Endodermal cell (in vitro differentiated cells): ENCODE results near the gene CCDC30. TPM values are rescaled to one million over a fixed set of nuclear protein-coding genes. Genes with fewer than 3 reads are reported as not detected.
"Not testable (repeated sequence)": the region's sequence is repeated elsewhere in the genome, so short reads cannot be mapped to it uniquely, and the experiment has no call there.

ENCODE experiments used
- DNase-seq: peaks from one replicate; pipeline ENCODE4 v3.0.0-alpha.2; 2017
- H3K27ac ChIP-seq: 2 replicates; pipeline ENCODE4 v1.5.1; 2013; ENCODE audit warnings: mild to moderate bottlenecking, low read depth, low read length, moderate library complexity
- H3K27me3 ChIP-seq: 2 replicates; pipeline ENCODE4 v1.6.1; 2013; ENCODE audit warnings: mild to moderate bottlenecking, low read length, moderate library complexity; ENCODE audit not compliant: insufficient read depth, control insufficient read depth, poor library complexity, severe bottlenecking
- H3K36me3 ChIP-seq: 2 replicates; pipeline ENCODE4 v1.7.0; 2013; ENCODE audit warnings: mild to moderate bottlenecking, low read length, moderate library complexity; ENCODE audit not compliant: control insufficient read depth, insufficient read depth
- H3K4me1 ChIP-seq: one replicate; pipeline ENCODE4 v1.7.0; 2013; ENCODE audit warnings: low read length; ENCODE audit not compliant: control insufficient read depth, insufficient read depth
- H3K4me3 ChIP-seq: 2 replicates; pipeline ENCODE4 v1.5.1; 2013; ENCODE audit warnings: mild to moderate bottlenecking, low read length, moderate library complexity
- H3K9ac ChIP-seq: 2 replicates; pipeline ENCODE4 v1.6.1; 2013; ENCODE audit warnings: mild to moderate bottlenecking, low read length, moderate library complexity; ENCODE audit not compliant: poor library complexity, severe bottlenecking; ENCODE audit errors: extremely low read depth
- H3K9me3 ChIP-seq: 2 replicates; pipeline ENCODE4 v1.6.1; 2013; ENCODE audit warnings: mild to moderate bottlenecking, low read length, moderate library complexity; ENCODE audit not compliant: control insufficient read depth
- H3K27ac Mint-ChIP-seq: 2 replicates; pipeline ENCODE4 v1.8.0; 2020; ENCODE audit warnings: mixed read lengths
- H3K27me3 Mint-ChIP-seq: 2 replicates; pipeline ENCODE4 v1.8.0; 2021; ENCODE audit warnings: mild to moderate bottlenecking, mixed read lengths; ENCODE audit not compliant: insufficient read depth
- H3K36me3 Mint-ChIP-seq: 2 replicates; pipeline ENCODE4 v1.8.0; 2020; ENCODE audit warnings: low read depth, mixed read lengths
- H3K4me1 Mint-ChIP-seq: 2 replicates; pipeline ENCODE4 v1.8.0; 2020; ENCODE audit warnings: mixed read lengths
- H3K4me3 Mint-ChIP-seq: 2 replicates; pipeline ENCODE4 v1.8.0; 2020; ENCODE audit warnings: mild to moderate bottlenecking, moderate library complexity, mixed read lengths
- H3K9me3 Mint-ChIP-seq: 2 replicates; pipeline ENCODE4 v1.8.0; 2020; ENCODE audit warnings: mild to moderate bottlenecking, mixed read lengths
- CTCF ChIP-seq: fragments of 200-600 bp; sonication (generic); conservative IDR thresholded peaks from 2 replicates; pipeline ENCODE4 v1.5.0; 2021; ENCODE audit warnings: antibody characterized with exemption, mild to moderate bottlenecking
- WGBS, 2 experiments: methylation state at CpG; one replicate each; pipeline versions ENCODE4 v1.1.5 to v1.1.7; 2013; ENCODE audit warnings: missing lambda C conversion rate in 2 of 2, mixed read lengths in 1 of 2; ENCODE audit not compliant: insufficient coverage in 1 of 2, insufficient read length in 1 of 2; 5-methylcytosine and 5-hydroxymethylcytosine counted together
- total RNA-seq, 2 donors: library from RNA; stranded (reverse); fragmentation: NEBNext Ultra II Directional in 1 of 2; extraction: Animal tissue kit (Norgen Biotek cat#: 25700) in 1 of 2; gene quantifications; 2 replicates in 1 of 2; 3 replicates in 1 of 2; pipeline ENCODE4 v1.2.1, GENCODE V29; 2021

The CCDC30 gene
- total RNA-seq, 2 donors from 2014 or later = 4.8 to 6.4 TPM

- Mint-ChIP-seq H3K4me3 (peak within 1 kb of the TSS; percentile 89), H3K4me1 (peaks cover 47% of the 10 kb centered on the region), H3K9me3 (no peaks in the 10 kb centered on the region), H3K36me3 (peaks cover 24% of the 10 kb centered on the region), H3K27ac (peak within 1 kb of the TSS; percentile 95), H3K27me3 (no peaks in the 10 kb centered on the region)
- no peaks in the 10 kb centered on the region for H3K27me3 ChIP-seq
- peaks cover 33% of the 10 kb centered on the region for H3K36me3 ChIP-seq
- H3K9ac ChIP-seq = peak within 1 kb of the TSS; percentile 66
- peaks cover 15% of the 10 kb centered on the region for H3K4me1 ChIP-seq
- H3K27ac ChIP-seq = peak within 1 kb of the TSS; percentile 82
- DNase-seq = peak; percentile 98
- no peaks in the 10 kb centered on the region for H3K9me3 ChIP-seq
- 0 to 1% methylated on average over 28 to 54 of the region's 54 CpGs for WGBS, 2 experiments
- TF ChIP-seq CTCF = no peak
- H3K4me3 ChIP-seq = peak within 1 kb of the TSS; percentile 90
Observed at GRCh38 chr1:42681741-42682483, 218.8 kb downstream of the CCDC30 start, which contains the start of gene YBX1. Gene YBX1 (plus strand): TSS chr1:42682418. CDS start chr1:42682566, 148 bp downstream.

- not testable (repeated sequence) for H3K9me3 Mint-ChIP-seq, DNase-seq, H3K9ac ChIP-seq, H3K27ac ChIP-seq, H3K9me3 ChIP-seq, H3K27me3 Mint-ChIP-seq, H3K27me3 ChIP-seq
- peak overlapping the region; percentile 90 for H3K4me3 ChIP-seq
- Mint-ChIP-seq H3K4me1 (peaks cover 48% of the 10 kb centered on the region), H3K27ac (peak overlapping the region; percentile 95), H3K36me3 (peaks cover 27% of the 10 kb centered on the region), H3K4me3 (peak overlapping the region; percentile 89)
- H3K4me1 ChIP-seq = peaks cover 16% of the 10 kb centered on the region
- TF ChIP-seq CTCF = peak; percentile 14
- H3K36me3 ChIP-seq = peaks cover 32% of the 10 kb centered on the region
- 0 to 1% methylated on average over 1 to 33 of the region's 33 CpGs for WGBS, 2 experiments
Observed at GRCh38 chr1:42682484-42682738, 219.3 kb downstream of the CCDC30 start.

- Histone ChIP-seq H3K9ac (peak overlapping the region; percentile 51), H3K9me3 (no peaks in the 10 kb centered on the region), H3K36me3 (peaks cover 38% of the 10 kb centered on the region), H3K27ac (peak overlapping the region; percentile 12), H3K27me3 (no peaks in the 10 kb centered on the region), H3K4me1 (peaks cover 21% of the 10 kb centered on the region), H3K4me3 (peak overlapping the region; percentile 89)
- Mint-ChIP-seq H3K27me3 (no peaks in the 10 kb centered on the region), H3K9me3 (no peaks in the 10 kb centered on the region), H3K27ac (peak overlapping the region; percentile 83), H3K4me3 (peak overlapping the region; percentile 89), H3K36me3 (peaks cover 32% of the 10 kb centered on the region), H3K4me1 (peaks cover 47% of the 10 kb centered on the region)
- TF ChIP-seq CTCF = peak; percentile 0
- 0% methylated on average over 6 to 103 of the region's 103 CpGs for WGBS, 2 experiments
- peak; percentile 69 for DNase-seq
Observed at GRCh38 chr1:42682739-42683531, 219.8 kb downstream of the CCDC30 start.
